Neural cell (in vitro differentiated cells): Measurements from ENCODE around the gene RAC3.

ENCODE experiments used
- EZH2 ChIP-seq: fragments of 200-600, 300-800 bp; shearing (Covaris generic), sonication (generic); IDR thresholded peaks from 2 replicates; pipeline ENCODE4 v1.6.1; 2014; ENCODE audit warnings: antibody characterized with exemption, low read length, borderline replicate concordance, mild to moderate bottlenecking; ENCODE audit not compliant: insufficient read depth, poor library complexity, severe bottlenecking
- SMC3 ChIP-seq: fragments of 450-650 bp; conservative IDR thresholded peaks from 2 replicates; pipeline ENCODE4 v1.6.1; 2014; ENCODE audit warnings: antibody characterized with exemption, mild to moderate bottlenecking, moderate library complexity; ENCODE audit not compliant: poor library complexity
- TF ChIP-seq, protein P1 (sequence below): fragments of 450-650 bp; IDR thresholded peaks from 2 replicates; pipeline ENCODE4 v1.5.1; 2014; ENCODE audit warnings: antibody characterized with exemption, mild to moderate bottlenecking, moderate library complexity; ENCODE audit not compliant: poor library complexity, severe bottlenecking

DNA sequence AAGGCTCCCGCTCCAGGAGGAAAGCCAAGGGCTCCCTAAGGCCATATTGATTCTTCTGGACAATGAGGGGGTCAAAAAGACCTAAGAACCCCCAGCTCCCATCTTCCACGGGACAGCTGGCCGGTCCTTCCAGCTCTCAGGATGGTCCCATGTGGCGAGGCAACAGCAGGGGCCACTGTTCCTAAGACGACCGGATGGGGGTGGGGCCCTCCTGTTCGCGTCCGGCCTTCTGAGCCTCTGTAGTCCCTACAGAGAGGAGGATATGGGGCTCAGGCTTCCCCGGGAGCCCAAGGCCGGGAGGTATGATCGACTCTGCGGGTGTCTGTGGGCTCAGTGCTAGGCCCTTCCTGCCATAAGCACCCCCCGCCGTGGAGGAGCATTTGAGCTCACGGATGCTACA lies 12.0 kb downstream of the RAC3 start:
- TF ChIP-seq SMC3 (no peak), EZH2 (no peak)
- TF ChIP-seq, protein P1, sequence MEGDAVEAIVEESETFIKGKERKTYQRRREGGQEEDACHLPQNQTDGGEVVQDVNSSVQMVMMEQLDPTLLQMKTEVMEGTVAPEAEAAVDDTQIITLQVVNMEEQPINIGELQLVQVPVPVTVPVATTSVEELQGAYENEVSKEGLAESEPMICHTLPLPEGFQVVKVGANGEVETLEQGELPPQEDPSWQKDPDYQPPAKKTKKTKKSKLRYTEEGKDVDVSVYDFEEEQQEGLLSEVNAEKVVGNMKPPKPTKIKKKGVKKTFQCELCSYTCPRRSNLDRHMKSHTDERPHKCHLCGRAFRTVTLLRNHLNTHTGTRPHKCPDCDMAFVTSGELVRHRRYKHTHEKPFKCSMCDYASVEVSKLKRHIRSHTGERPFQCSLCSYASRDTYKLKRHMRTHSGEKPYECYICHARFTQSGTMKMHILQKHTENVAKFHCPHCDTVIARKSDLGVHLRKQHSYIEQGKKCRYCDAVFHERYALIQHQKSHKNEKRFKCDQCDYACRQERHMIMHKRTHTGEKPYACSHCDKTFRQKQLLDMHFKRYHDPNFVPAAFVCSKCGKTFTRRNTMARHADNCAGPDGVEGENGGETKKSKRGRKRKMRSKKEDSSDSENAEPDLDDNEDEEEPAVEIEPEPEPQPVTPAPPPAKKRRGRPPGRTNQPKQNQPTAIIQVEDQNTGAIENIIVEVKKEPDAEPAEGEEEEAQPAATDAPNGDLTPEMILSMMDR, result no peak
